ENCODE data around the gene IRX4.

DNA sequence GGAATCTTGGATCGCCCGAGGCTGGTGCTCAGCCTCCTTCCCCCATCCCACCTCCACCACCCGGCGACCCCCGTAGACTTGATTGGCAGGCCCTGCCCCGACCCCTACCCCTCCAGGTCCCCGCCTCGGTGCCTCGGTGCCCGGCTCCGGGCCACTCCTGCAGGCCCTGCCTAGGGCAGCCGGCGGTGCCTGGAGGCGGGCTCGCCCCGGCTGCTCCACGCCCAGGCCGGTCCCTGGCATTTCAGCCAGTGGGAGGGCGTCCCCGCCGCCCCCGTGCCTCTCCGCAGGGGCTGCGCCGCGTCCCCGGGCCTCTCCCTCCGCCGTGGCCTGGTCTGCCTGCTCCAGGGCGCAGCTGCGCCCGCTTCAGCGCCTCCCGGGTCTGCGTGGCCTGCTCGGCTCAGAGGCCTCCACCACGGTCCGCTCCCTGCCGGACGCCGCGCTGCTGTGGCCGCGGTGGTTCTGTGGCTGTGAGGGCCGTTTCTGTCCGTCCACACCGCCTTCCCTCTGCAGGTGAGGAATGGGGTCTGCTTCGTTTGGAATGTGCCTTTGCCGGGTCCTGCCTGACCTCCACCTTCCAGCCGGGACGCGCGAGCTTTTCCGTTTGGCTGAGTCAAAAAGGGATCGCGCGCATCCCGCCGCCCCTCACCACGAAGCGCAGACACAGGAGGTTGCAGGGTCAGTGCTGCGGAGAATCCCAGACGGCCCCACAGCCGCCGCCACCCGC lies 48.3 kb upstream of the IRX4 start:
- TF ChIP-seq POLR2A (IDR thresholded peaks at IDR 0.05; ENCODE audit: borderline replicate concordance, extremely low read depth, insufficient read depth, insufficient read length) (no peak), FOSL1 (IDR thresholded peaks at IDR 0.05; ENCODE audit: low read depth) (no peak), POLR2AphosphoS5 (IDR thresholded peaks at IDR 0.05; ENCODE audit: low read depth, low read length) (no peak), RAD21 (IDR thresholded peaks at IDR 0.05; ENCODE audit: low read depth) (no peak)
- TF ChIP-seq, protein P1, sequence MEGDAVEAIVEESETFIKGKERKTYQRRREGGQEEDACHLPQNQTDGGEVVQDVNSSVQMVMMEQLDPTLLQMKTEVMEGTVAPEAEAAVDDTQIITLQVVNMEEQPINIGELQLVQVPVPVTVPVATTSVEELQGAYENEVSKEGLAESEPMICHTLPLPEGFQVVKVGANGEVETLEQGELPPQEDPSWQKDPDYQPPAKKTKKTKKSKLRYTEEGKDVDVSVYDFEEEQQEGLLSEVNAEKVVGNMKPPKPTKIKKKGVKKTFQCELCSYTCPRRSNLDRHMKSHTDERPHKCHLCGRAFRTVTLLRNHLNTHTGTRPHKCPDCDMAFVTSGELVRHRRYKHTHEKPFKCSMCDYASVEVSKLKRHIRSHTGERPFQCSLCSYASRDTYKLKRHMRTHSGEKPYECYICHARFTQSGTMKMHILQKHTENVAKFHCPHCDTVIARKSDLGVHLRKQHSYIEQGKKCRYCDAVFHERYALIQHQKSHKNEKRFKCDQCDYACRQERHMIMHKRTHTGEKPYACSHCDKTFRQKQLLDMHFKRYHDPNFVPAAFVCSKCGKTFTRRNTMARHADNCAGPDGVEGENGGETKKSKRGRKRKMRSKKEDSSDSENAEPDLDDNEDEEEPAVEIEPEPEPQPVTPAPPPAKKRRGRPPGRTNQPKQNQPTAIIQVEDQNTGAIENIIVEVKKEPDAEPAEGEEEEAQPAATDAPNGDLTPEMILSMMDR (IDR thresholded peaks at IDR 0.05 in 2 of 3, conservative IDR thresholded peaks at IDR 0.05 in 1 of 3; ENCODE audit: borderline replicate concordance in 1 of 3, insufficient read depth in 1 of 3, low read depth in 2 of 3, low read length in 2 of 3), result no peak

All from HCT116 (cell line).